ENCODE measurements around the gene PTPRG.

DNA sequence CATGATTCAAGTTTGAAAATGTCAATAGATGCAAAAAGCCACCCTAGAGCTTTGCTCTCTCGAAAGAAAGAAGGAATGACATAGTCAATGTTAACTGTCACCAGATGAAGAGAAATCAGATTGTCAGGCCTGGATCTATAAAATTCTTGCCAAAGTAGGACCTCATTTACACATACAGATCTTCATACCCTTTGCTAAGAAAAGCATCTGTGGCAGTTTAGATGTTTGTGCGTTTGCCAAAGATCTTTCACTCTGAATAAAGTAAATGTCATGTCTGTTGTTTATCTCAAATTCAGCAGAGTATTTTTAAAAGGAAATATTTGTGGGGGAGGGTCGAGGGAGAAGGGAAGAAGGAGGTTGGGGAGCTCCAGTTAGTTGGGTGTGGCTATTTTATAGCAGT lies 692.6 kb downstream of the PTPRG start:
- TF ChIP-seq, protein P1, sequence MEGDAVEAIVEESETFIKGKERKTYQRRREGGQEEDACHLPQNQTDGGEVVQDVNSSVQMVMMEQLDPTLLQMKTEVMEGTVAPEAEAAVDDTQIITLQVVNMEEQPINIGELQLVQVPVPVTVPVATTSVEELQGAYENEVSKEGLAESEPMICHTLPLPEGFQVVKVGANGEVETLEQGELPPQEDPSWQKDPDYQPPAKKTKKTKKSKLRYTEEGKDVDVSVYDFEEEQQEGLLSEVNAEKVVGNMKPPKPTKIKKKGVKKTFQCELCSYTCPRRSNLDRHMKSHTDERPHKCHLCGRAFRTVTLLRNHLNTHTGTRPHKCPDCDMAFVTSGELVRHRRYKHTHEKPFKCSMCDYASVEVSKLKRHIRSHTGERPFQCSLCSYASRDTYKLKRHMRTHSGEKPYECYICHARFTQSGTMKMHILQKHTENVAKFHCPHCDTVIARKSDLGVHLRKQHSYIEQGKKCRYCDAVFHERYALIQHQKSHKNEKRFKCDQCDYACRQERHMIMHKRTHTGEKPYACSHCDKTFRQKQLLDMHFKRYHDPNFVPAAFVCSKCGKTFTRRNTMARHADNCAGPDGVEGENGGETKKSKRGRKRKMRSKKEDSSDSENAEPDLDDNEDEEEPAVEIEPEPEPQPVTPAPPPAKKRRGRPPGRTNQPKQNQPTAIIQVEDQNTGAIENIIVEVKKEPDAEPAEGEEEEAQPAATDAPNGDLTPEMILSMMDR (conservative IDR thresholded peaks at IDR 0.05; ENCODE audit: low read depth, low read length), result no peak
- no peak for TF ChIP-seq EZH2 (IDR thresholded peaks at IDR 0.05; ENCODE audit: borderline replicate concordance, low read depth, low read length, poor library complexity, severe bottlenecking)
